Measurements from ENCODE around the gene JAKMIP2.
"Not testable (repeated sequence)": the region's sequence is repeated elsewhere in the genome, so short reads cannot be mapped to it uniquely, and the experiment has no call there.

Gene JAKMIP2

GRCh38 chr5:147644460-147644859 lies 138.1 kb downstream of the JAKMIP2 start:
- no peak for FAIRE-seq

- FAIRE-seq, result no peak
Measured at GRCh38 chr5:147643142-147643541, 139.4 kb downstream of the JAKMIP2 start.

GRCh38 chr5:147642666-147643065 lies 139.9 kb downstream of the JAKMIP2 start:
- FAIRE-seq, result no peak

- no peak for FAIRE-seq
Measured at GRCh38 chr5:147639321-147639720, 143.2 kb downstream of the JAKMIP2 start.

- FAIRE-seq, result no peak
Measured at GRCh38 chr5:147636729-147636984, 145.9 kb downstream of the JAKMIP2 start.

GRCh38 chr5:147635882-147636728 lies 146.4 kb downstream of the JAKMIP2 start:
- no peak for FAIRE-seq

- not testable (repeated sequence) for FAIRE-seq
Measured at GRCh38 chr5:147635439-147635838, 147.1 kb downstream of the JAKMIP2 start.

- FAIRE-seq, result no peak
Measured at GRCh38 chr5:147633173-147633572, 149.4 kb downstream of the JAKMIP2 start.

GRCh38 chr5:147631428-147632003 lies 151.0 kb downstream of the JAKMIP2 start:
- no peak for FAIRE-seq

GRCh38 chr5:147629196-147629595 lies 153.3 kb downstream of the JAKMIP2 start:
- FAIRE-seq, result no peak

GRCh38 chr5:147628058-147628895 lies 154.3 kb downstream of the JAKMIP2 start:
- FAIRE-seq, result no peak

GRCh38 chr5:147626464-147626863 lies 156.1 kb downstream of the JAKMIP2 start:
- FAIRE-seq, result no peak

GRCh38 chr5:147621016-147621415 lies 161.5 kb downstream of the JAKMIP2 start:
- FAIRE-seq, result no peak

GRCh38 chr5:147619281-147619878 lies 163.1 kb downstream of the JAKMIP2 start:
- FAIRE-seq, result no peak

- no peak for FAIRE-seq
Measured at GRCh38 chr5:147617711-147618350, 164.7 kb downstream of the JAKMIP2 start.

- no peak for FAIRE-seq
Measured at GRCh38 chr5:147617191-147617606, 165.3 kb downstream of the JAKMIP2 start.

GRCh38 chr5:147616421-147616820 lies 166.1 kb downstream of the JAKMIP2 start:
- no peak for FAIRE-seq

GRCh38 chr5:147613359-147613758 lies 169.2 kb downstream of the JAKMIP2 start:
- FAIRE-seq, result no peak

GRCh38 chr5:147611483-147611882 lies 171.0 kb downstream of the JAKMIP2 start:
- FAIRE-seq, result no peak

GRCh38 chr5:147610798-147611197 lies 171.7 kb downstream of the JAKMIP2 start:
- no peak for FAIRE-seq

GRCh38 chr5:147601652-147602051 lies 180.9 kb downstream of the JAKMIP2 start:
- no peak for FAIRE-seq

- no peak for FAIRE-seq
Measured at GRCh38 chr5:147591120-147591519, 191.4 kb downstream of the JAKMIP2 start.

- FAIRE-seq, result no peak
Measured at GRCh38 chr5:147590096-147590495, 192.4 kb downstream of the JAKMIP2 start.

Measured in TTC549 (cell line).